ENCODE measurements around the gene KCTD7.
"Not testable (repeated sequence)": the region's sequence is repeated elsewhere in the genome, so short reads cannot be mapped to it uniquely, and the experiment has no call there.

DNA sequence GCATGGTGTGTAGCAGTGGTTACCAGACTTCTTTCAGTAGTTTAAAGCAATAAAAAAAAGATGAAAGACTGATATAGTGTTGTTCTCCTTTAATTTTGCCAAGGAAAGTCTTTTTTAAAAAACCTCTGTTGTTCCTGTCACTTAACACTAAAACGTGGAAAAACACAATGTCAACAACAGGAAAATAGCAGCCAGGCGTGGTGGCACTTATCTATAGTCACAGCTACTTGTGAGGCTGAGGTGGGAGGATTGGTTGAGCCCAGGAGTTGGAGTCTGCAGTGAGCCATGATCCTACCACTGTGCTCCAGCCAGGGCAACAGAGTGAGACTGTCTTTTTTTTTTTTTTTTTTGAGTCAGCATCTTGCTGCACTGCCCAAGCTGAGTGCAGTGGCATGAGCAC, 42.8 kb downstream of the KCTD7 start:
- TF ChIP-seq CEBPB (IDR thresholded peaks at IDR 0.05; ENCODE audit: low read depth) = not testable (repeated sequence)
- TF ChIP-seq, protein P1, sequence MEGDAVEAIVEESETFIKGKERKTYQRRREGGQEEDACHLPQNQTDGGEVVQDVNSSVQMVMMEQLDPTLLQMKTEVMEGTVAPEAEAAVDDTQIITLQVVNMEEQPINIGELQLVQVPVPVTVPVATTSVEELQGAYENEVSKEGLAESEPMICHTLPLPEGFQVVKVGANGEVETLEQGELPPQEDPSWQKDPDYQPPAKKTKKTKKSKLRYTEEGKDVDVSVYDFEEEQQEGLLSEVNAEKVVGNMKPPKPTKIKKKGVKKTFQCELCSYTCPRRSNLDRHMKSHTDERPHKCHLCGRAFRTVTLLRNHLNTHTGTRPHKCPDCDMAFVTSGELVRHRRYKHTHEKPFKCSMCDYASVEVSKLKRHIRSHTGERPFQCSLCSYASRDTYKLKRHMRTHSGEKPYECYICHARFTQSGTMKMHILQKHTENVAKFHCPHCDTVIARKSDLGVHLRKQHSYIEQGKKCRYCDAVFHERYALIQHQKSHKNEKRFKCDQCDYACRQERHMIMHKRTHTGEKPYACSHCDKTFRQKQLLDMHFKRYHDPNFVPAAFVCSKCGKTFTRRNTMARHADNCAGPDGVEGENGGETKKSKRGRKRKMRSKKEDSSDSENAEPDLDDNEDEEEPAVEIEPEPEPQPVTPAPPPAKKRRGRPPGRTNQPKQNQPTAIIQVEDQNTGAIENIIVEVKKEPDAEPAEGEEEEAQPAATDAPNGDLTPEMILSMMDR (IDR thresholded peaks at IDR 0.05 in 2 of 3, conservative IDR thresholded peaks at IDR 0.05 in 1 of 3; ENCODE audit: borderline replicate concordance in 1 of 3, insufficient read depth in 1 of 3, low read depth in 2 of 3, low read length in 2 of 3) = not testable (repeated sequence)
